ENCODE measurements around the gene EOMES.

- TF ChIP-seq CTCF (IDR thresholded peaks at IDR 0.05) (no peak), EZH2 (IDR thresholded peaks at IDR 0.05; ENCODE audit: borderline replicate concordance, insufficient read depth, low read depth, low read length, poor library complexity, severe bottlenecking) (no peak)
These were observed 43.9 kb downstream of the EOMES start for GRCh38 chr3:27678234-27678633.
